Measurements from ENCODE around the gene RALGAPA2.

GRCh38 chr20:20505554-20505953 is 206.9 kb downstream of the RALGAPA2 start:
- TF ChIP-seq CTCF (IDR thresholded peaks at IDR 0.05; ENCODE audit: poor library complexity, severe bottlenecking) (no peak), MXI1 (conservative IDR thresholded peaks at IDR 0.05; ENCODE audit: poor library complexity, severe bottlenecking) (no peak), POLR2AphosphoS5 (IDR thresholded peaks at IDR 0.05) (no peak), SMC3 (conservative IDR thresholded peaks at IDR 0.05; ENCODE audit: poor library complexity) (no peak), EZH2 (IDR thresholded peaks at IDR 0.05; ENCODE audit: borderline replicate concordance, insufficient read depth, low read length, poor library complexity, severe bottlenecking) (no peak)

Data from neural cell (in vitro differentiated cells).